Tibial artery (tissue), 4 donors: ENCODE measurements around the gene CELSR1.

Experiments used
- DNase-seq, 2 donors: peaks; one replicate each; pipeline ENCODE4 v3.0.0-alpha.2; 2019
- H3K27ac ChIP-seq, 2 donors: fragments of 200-600 bp; sonication (generic) in 1 of 2; 1 replicate in 1 of 2; 2 replicates in 1 of 2; pipeline ENCODE4 v1.5.1; 2018 to 2019; ENCODE audit warnings: mild to moderate bottlenecking in 1 of 2
- H3K27me3 ChIP-seq, 2 donors: fragments of 200-600 bp; sonication (generic) in 1 of 2; one replicate each; pipeline versions ENCODE4 v1.5.1 to v1.6.0; 2016 to 2019
- H3K36me3 ChIP-seq, 3 donors: fragments of 200-600 bp; sonication (generic) in 2 of 3; one replicate each; pipeline ENCODE4 v1.5.1; 2016 to 2019; ENCODE audit warnings: mild to moderate bottlenecking in 2 of 3
- H3K4me1 ChIP-seq, 4 donors: fragments of 200-600 bp; sonication (generic) in 2 of 4; 1 replicate in 3 of 4; 2 replicates in 1 of 4; pipeline ENCODE4 v1.5.1; 2016 to 2019
- H3K4me3 ChIP-seq, 2 donors: fragments of 200-600 bp; sonication (generic) in 1 of 2; 1 replicate in 1 of 2; 2 replicates in 1 of 2; pipeline ENCODE4 v1.5.1; 2018 to 2019; ENCODE audit warnings: mild to moderate bottlenecking in 2 of 2
- H3K9me3 ChIP-seq, 3 donors: fragments of 200-600 bp; sonication (generic) in 1 of 3; one replicate each; pipeline ENCODE4 v1.5.1; 2016 to 2019
- CTCF ChIP-seq, 2 experiments: fragments of 200-600 bp in 1 of 2; fragments of 450-650 bp in 1 of 2; IDR thresholded peaks; one replicate each; pipeline ENCODE4 v1.5.1; 2017 to 2019; ENCODE audit warnings: antibody characterized with exemption in 2 of 2, mild to moderate bottlenecking in 1 of 2, moderate library complexity in 1 of 2
- intact Hi-C: fragments of 100-400 bp; cut with DNase I; formaldehyde crosslinking; loops from one replicate; pipeline ENCODE4 v1.15.0; 2023; ENCODE audit warnings: low total_unique reads

CELSR1 gene

GRCh38 chr22:46415776-46416519, 121.5 kb downstream of the CELSR1 start:
- TF ChIP-seq CTCF (IDR thresholded peaks at IDR 0.05): no peak
- Histone ChIP-seq H3K4me3 (no peak overlapping the region), H3K27ac (no peak overlapping the region), H3K9me3 (no peaks in the 10 kb centered on the region), H3K27me3 (peaks cover 0 to 58% of the 10 kb centered on the region in 2 donors), H3K4me1 (no peaks in the 10 kb centered on the region), H3K36me3 (no peaks in the 10 kb centered on the region)
- no peak for DNase-seq
- intact Hi-C loops: no loop called here

- H3K4me3 ChIP-seq: no peak overlapping the region
- H3K27me3 ChIP-seq: peaks cover 0 to 58% of the 10 kb centered on the region in 2 donors
- H3K36me3 ChIP-seq: no peaks in the 10 kb centered on the region
- no peak for DNase-seq
- H3K9me3 ChIP-seq: no peaks in the 10 kb centered on the region
- no peak for TF ChIP-seq CTCF (IDR thresholded peaks at IDR 0.05)
- intact Hi-C loops: no loop called here
- no peaks in the 10 kb centered on the region for H3K4me1 ChIP-seq
- no peak overlapping the region for H3K27ac ChIP-seq
Observed at GRCh38 chr22:46414704-46415103, 122.7 kb downstream of the CELSR1 start.

GRCh38 chr22:46413725-46414379, 123.6 kb downstream of the CELSR1 start:
- intact Hi-C loops: no loop called here
- no peak overlapping the region for H3K4me3 ChIP-seq
- TF ChIP-seq CTCF (IDR thresholded peaks at IDR 0.05): no peak
- no peak overlapping the region for H3K27ac ChIP-seq
- H3K36me3 ChIP-seq: no peaks in the 10 kb centered on the region
- H3K4me1 ChIP-seq: no peaks in the 10 kb centered on the region
- no peaks in the 10 kb centered on the region for H3K9me3 ChIP-seq
- DNase-seq: no peak
- peaks cover 0 to 57% of the 10 kb centered on the region in 2 donors for H3K27me3 ChIP-seq

- Histone ChIP-seq H3K27me3 (peaks cover 0 to 36% of the 10 kb centered on the region in 2 donors), H3K36me3 (no peaks in the 10 kb centered on the region), H3K9me3 (no peaks in the 10 kb centered on the region), H3K27ac (no peak overlapping the region), H3K4me3 (no peak overlapping the region), H3K4me1 (no peaks in the 10 kb centered on the region)
- no peak for TF ChIP-seq CTCF (IDR thresholded peaks at IDR 0.05)
- DNase-seq: no peak
- intact Hi-C loops: no loop called here
Observed at GRCh38 chr22:46411347-46411746, 126.1 kb downstream of the CELSR1 start.

GRCh38 chr22:46410291-46410808, 127.1 kb downstream of the CELSR1 start:
- Histone ChIP-seq H3K27me3 (peaks cover 0 to 27% of the 10 kb centered on the region in 2 donors), H3K27ac (no peak overlapping the region), H3K4me1 (no peaks in the 10 kb centered on the region), H3K9me3 (no peaks in the 10 kb centered on the region), H3K4me3 (no peak overlapping the region), H3K36me3 (no peaks in the 10 kb centered on the region)
- no peak for DNase-seq
- TF ChIP-seq CTCF (IDR thresholded peaks at IDR 0.05): no peak
- intact Hi-C loops: no loop called here
